PC-9 (cell line): ENCODE data around the gene FAM107A. TPM values are rescaled to one million over a fixed set of nuclear protein-coding genes. Genes with fewer than 3 reads are reported as not detected.

ENCODE experiments used
- BruUV-seq: library from RNA; stranded (reverse); fragments of 400-500 nt; replicated peaks from 2 replicates; lab custom pipeline; 2021; lab: Mats Ljungman, UMichigan
- CTCF ChIA-PET: fragments of 300-600 bp; sonication (Branson Sonifier 250); formaldehyde crosslinking; loops from one replicate; lab custom pipeline; 2022; ENCODE audit warnings: antibody characterized with exemption; lab: Charles Lee
- POLR2A ChIA-PET: fragments of 300-600 bp; sonication (Branson Sonifier 250); formaldehyde crosslinking; loops from one replicate; lab custom pipeline; 2022; ENCODE audit warnings: antibody characterized with exemption; ENCODE audit not compliant: unreplicated experiment; lab: Charles Lee
- DNase-seq, 2 experiments: peaks; one replicate each; pipeline versions ENCODE4 v3.0.0 to v3.0.0-alpha.2; 2015 to 2022; ENCODE audit warnings: mixed read lengths in 1 of 2
- H2AFZ ChIP-seq: fragments of 200-600 bp; sonication (generic); 2 replicates; pipeline ENCODE4 v1.8.1; 2017; ENCODE audit warnings: antibody characterized with exemption
- H3F3A ChIP-seq: fragments of 200-600 bp; sonication (generic); 2 replicates; pipeline ENCODE4 v1.8.1; 2017; ENCODE audit warnings: antibody characterized with exemption, mild to moderate bottlenecking, low read depth; ENCODE audit not compliant: insufficient read depth
- H3K27ac ChIP-seq: fragments of 200-600 bp; sonication (generic); 2 replicates; pipeline ENCODE4 v1.6.1; 2016; ENCODE audit warnings: mixed run types
- H3K27me3 ChIP-seq: fragments of 200-600 bp; sonication (generic); 2 replicates; pipeline ENCODE4 v1.6.1; 2016; ENCODE audit warnings: low read depth, mixed run types; ENCODE audit not compliant: insufficient read depth
- H3K36me3 ChIP-seq: fragments of 200-600 bp; sonication (generic); 2 replicates; pipeline ENCODE4 v1.6.1; 2016; ENCODE audit warnings: low read depth, mixed run types
- H3K4me1 ChIP-seq: fragments of 200-600 bp; sonication (generic); replicated peaks from 2 replicates; pipeline ENCODE4 v1.6.1; 2016; ENCODE audit warnings: mixed run types; ENCODE audit not compliant: insufficient read depth
- H3K4me2 ChIP-seq: fragments of 200-600 bp; sonication (generic); 2 replicates; pipeline ENCODE4 v1.6.1; 2017; ENCODE audit warnings: mixed run types
- H3K4me3 ChIP-seq: fragments of 200-600 bp; sonication (generic); 2 replicates; pipeline ENCODE4 v1.6.1; 2016; ENCODE audit warnings: mixed run types
- H3K79me2 ChIP-seq: fragments of 200-600 bp; sonication (generic); 2 replicates; pipeline ENCODE4 v1.6.1; 2017; ENCODE audit warnings: low read depth, mixed run types
- H3K9me2 ChIP-seq: fragments of 200-600 bp; sonication (generic); 2 replicates; pipeline ENCODE4 v1.8.1; 2017; ENCODE audit warnings: mild to moderate bottlenecking; ENCODE audit not compliant: insufficient read depth
- H3K9me3 ChIP-seq: fragments of 200-600 bp; sonication (generic); 2 replicates; pipeline ENCODE4 v1.8.1; 2016; ENCODE audit warnings: low read depth; ENCODE audit not compliant: insufficient read depth
- H4K20me1 ChIP-seq: fragments of 200-600 bp; sonication (generic); 2 replicates; pipeline ENCODE4 v1.8.1; 2017; ENCODE audit not compliant: insufficient read depth
- EZH2 ChIP-seq: fragments of 200-600 bp; sonication (generic); IDR thresholded peaks from 2 replicates; pipeline ENCODE4 v1.8.0; 2017; ENCODE audit warnings: antibody characterized with exemption, low read depth
- intact Hi-C: fragments of 100-400 bp; cut with micrococcal nuclease; formaldehyde crosslinking; loops from one replicate; pipeline ENCODE4 v1.10.0; 2022; ENCODE audit not compliant: unreplicated experiment
- total RNA-seq: library from RNA; stranded (reverse); gene quantifications from 2 replicates; pipeline ENCODE4 v1.2.3, GENCODE V29; 2021
- TF ChIP-seq, protein P1 (sequence below): fragments of 200-600 bp; sonication (generic); conservative IDR thresholded peaks from 2 replicates; pipeline ENCODE4 v1.6.1; 2017; ENCODE audit warnings: mixed run types, antibody characterized with exemption, mild to moderate bottlenecking, moderate library complexity

The FAM107A gene
- total RNA-seq, 1 experiment from 2014 or later, result not detected

DNA sequence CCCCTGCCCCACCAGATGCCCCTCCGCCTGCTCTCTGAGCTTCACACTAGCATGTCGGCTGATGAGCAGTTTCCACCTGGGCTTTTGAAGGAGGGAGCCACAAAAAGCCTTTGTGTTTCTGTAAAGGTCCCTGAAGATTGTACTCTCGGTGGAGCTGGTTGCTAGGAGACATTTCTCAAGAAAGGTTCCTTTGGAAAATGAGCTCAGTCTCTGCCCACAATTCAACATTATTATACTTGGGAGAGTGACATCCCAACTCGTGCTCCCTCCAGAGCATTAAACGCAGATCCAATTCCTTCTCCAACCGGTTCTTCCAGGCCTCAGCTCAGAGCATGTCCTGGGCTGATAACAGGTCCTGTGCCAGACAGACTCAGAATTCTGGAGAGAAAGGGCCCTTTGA is 26.8 kb upstream of the FAM107A start:
- TF ChIP-seq, protein P1, sequence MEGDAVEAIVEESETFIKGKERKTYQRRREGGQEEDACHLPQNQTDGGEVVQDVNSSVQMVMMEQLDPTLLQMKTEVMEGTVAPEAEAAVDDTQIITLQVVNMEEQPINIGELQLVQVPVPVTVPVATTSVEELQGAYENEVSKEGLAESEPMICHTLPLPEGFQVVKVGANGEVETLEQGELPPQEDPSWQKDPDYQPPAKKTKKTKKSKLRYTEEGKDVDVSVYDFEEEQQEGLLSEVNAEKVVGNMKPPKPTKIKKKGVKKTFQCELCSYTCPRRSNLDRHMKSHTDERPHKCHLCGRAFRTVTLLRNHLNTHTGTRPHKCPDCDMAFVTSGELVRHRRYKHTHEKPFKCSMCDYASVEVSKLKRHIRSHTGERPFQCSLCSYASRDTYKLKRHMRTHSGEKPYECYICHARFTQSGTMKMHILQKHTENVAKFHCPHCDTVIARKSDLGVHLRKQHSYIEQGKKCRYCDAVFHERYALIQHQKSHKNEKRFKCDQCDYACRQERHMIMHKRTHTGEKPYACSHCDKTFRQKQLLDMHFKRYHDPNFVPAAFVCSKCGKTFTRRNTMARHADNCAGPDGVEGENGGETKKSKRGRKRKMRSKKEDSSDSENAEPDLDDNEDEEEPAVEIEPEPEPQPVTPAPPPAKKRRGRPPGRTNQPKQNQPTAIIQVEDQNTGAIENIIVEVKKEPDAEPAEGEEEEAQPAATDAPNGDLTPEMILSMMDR, result no peak
- no peak for TF ChIP-seq EZH2
- Histone ChIP-seq H2AFZ (no peak overlapping the region), H3K9me2 (no peaks in the 10 kb centered on the region), H3K79me2 (no peaks in the 10 kb centered on the region), H4K20me1 (no peaks in the 10 kb centered on the region), H3K4me1 (peaks cover 15% of the 10 kb centered on the region), H3K4me3 (no peak overlapping the region), H3K27me3 (peaks cover 7% of the 10 kb centered on the region), H3K4me2 (no peak overlapping the region), H3K36me3 (no peaks in the 10 kb centered on the region), H3K9me3 (no peaks in the 10 kb centered on the region), H3K27ac (no peak overlapping the region), H3F3A (0 out of 2 replicates have a peak, but pooled peaks cover 9% of the 10 kb centered on the region)
- ChIA-PET CTCF (no interaction called here), POLR2A (no interaction called here)
- BruUV-seq, result no TSS peak
- intact Hi-C loops, result no loop called here
- DNase-seq, result no peak

- Histone ChIP-seq H3K9me2 (no peaks in the 10 kb centered on the region), H3K4me1 (peaks cover 12% of the 10 kb centered on the region), H3K27ac (no peak overlapping the region), H3K79me2 (no peaks in the 10 kb centered on the region), H2AFZ (no peak overlapping the region), H3K9me3 (no peaks in the 10 kb centered on the region), H3K4me3 (no peak overlapping the region), H3K36me3 (no peaks in the 10 kb centered on the region), H4K20me1 (no peaks in the 10 kb centered on the region), H3K4me2 (no peak overlapping the region), H3K27me3 (peaks cover 7% of the 10 kb centered on the region), H3F3A (0 out of 2 replicates have a peak, but pooled peaks cover 6% of the 10 kb centered on the region)
- intact Hi-C loops, result no loop called here
- ChIA-PET CTCF (no interaction called here), POLR2A (no interaction called here)
- no peak for DNase-seq
- no peak for TF ChIP-seq EZH2
- TF ChIP-seq, protein P1, result no peak
- BruUV-seq, result no TSS peak
Observed at GRCh38 chr3:58603606-58604005, 26.4 kb upstream of the FAM107A start.

GRCh38 chr3:58597770-58598310 is 20.6 kb upstream of the FAM107A start:
- POLR2A ChIA-PET, result interaction anchor here (0.6 kb wide), 1 partner anchor 111 kb away, joined by 3 read pairs; no protein-coding TSS in a partner anchor
- Histone ChIP-seq H2AFZ (no peak overlapping the region), H3K9me2 (no peaks in the 10 kb centered on the region), H3K4me1 (no peaks in the 10 kb centered on the region), H3K4me2 (no peak overlapping the region), H3K79me2 (no peaks in the 10 kb centered on the region), H3K27ac (no peak overlapping the region), H3K36me3 (no peaks in the 10 kb centered on the region), H3K4me3 (no peak overlapping the region), H3F3A (no peaks in the 10 kb centered on the region), H3K9me3 (no peaks in the 10 kb centered on the region), H4K20me1 (no peaks in the 10 kb centered on the region), H3K27me3 (peaks cover 14% of the 10 kb centered on the region)
- BruUV-seq, result no TSS peak
- CTCF ChIA-PET, result no interaction called here
- TF ChIP-seq, protein P1, result no peak
- TF ChIP-seq EZH2, result no peak
- intact Hi-C loops, result no loop called here
- no peak for DNase-seq
